K562 (cell line): Measurements from ENCODE around the gene HIVEP3. TPM values are rescaled to one million over a fixed set of nuclear protein-coding genes. Genes with fewer than 3 reads are reported as not detected.

Experiments
- CBFA2T3 ChIP-seq: fragments of 450-650 bp; IDR thresholded peaks from 2 replicates; pipeline ENCODE4 v1.6.1; 2017
- CTCF ChIP-seq, 3 experiments: IDR thresholded peaks in 2 of 3; conservative IDR thresholded peaks in 1 of 3; 2 replicates each; pipeline ENCODE4 v1.5.1; 2011 to 2012; ENCODE audit warnings: low read length in 3 of 3, mild to moderate bottlenecking in 3 of 3, control low read depth in 2 of 3, improper control_type of control experiment in 1 of 3, inconsistent platforms in 1 of 3, low read depth in 1 of 3, mixed read lengths in 1 of 3, moderate library complexity in 1 of 3; ENCODE audit not compliant: insufficient read depth in 2 of 3
- E2F3 ChIP-seq: fragments of 250-450 bp; sonication (Bioruptor Pico); IDR thresholded peaks from 2 replicates; pipeline ENCODE4 v1.4.0; 2020; ENCODE audit warnings: mild to moderate bottlenecking
- E2F8 ChIP-seq: fragments of 450-650 bp; IDR thresholded peaks from 2 replicates; pipeline ENCODE4 v1.7.1; 2018; ENCODE audit warnings: mild to moderate bottlenecking, low read depth; ENCODE audit not compliant: partially characterized antibody
- FOXA3 ChIP-seq, 2 experiments: fragments of 450-650 bp in 1 of 2; sonication (generic) in 1 of 2; formaldehyde crosslinking; IDR thresholded peaks in 1 of 2; conservative IDR thresholded peaks in 1 of 2; 2 replicates each; pipeline versions ENCODE4 v1.4.0 to v1.8.0; 2020 to 2022; ENCODE audit warnings: mild to moderate bottlenecking in 2 of 2, missing genetic modification reagents in 1 of 2
- MBD2 ChIP-seq: sonication (generic); IDR thresholded peaks from 2 replicates; pipeline ENCODE4 v1.6.1; 2016; ENCODE audit warnings: low read depth, borderline replicate concordance
- NCOR1 ChIP-seq: fragments of 450-650 bp; IDR thresholded peaks from 2 replicates; pipeline ENCODE4 v1.6.1; 2016; ENCODE audit warnings: mild to moderate bottlenecking, moderate library complexity
- NFE2 ChIP-seq: IDR thresholded peaks from 2 replicates; pipeline ENCODE4 v1.6.1; 2014; ENCODE audit warnings: antibody characterized with exemption, low read depth
- PHF20 ChIP-seq: fragments of 450-650 bp; IDR thresholded peaks from 2 replicates; pipeline ENCODE4 v1.6.1; 2018; ENCODE audit not compliant: partially characterized antibody
- RBM39 ChIP-seq: fragments of 200-400 bp; formaldehyde crosslinking; optimal IDR thresholded peaks from 2 replicates; pipeline ENCODE3; 2018; ENCODE audit warnings: low read depth, low read length
- SOX6 ChIP-seq: fragments of 450-650 bp; IDR thresholded peaks from 2 replicates; pipeline ENCODE4 v1.6.1; 2014; ENCODE audit warnings: mild to moderate bottlenecking
- TEAD4 ChIP-seq, 2 experiments: sonication (generic) in 1 of 2; formaldehyde crosslinking in 1 of 2; IDR thresholded peaks; 2 replicates each; pipeline versions ENCODE4 v1.6.1 to v1.8.0; 2012 to 2022; ENCODE audit warnings: borderline replicate concordance in 1 of 2, inconsistent platforms in 1 of 2, low read length in 1 of 2, mild to moderate bottlenecking in 1 of 2, missing genetic modification reagents in 1 of 2
- ZBTB12 ChIP-seq: fragments of 250-450 bp; sonication (Bioruptor Pico); IDR thresholded peaks from 2 replicates; pipeline ENCODE4 v1.4.0; 2020
- ZBTB9 ChIP-seq: fragments of 450-650 bp; formaldehyde crosslinking; IDR thresholded peaks from 2 replicates; pipeline ENCODE4 v1.4.0; 2020; ENCODE audit warnings: mild to moderate bottlenecking, moderate library complexity
- ZNF384 ChIP-seq: IDR thresholded peaks from 2 replicates; pipeline ENCODE4 v1.6.1; 2012; ENCODE audit warnings: low read depth, low read length, improper control_type of control experiment
- ZNF639 ChIP-seq, 2 experiments: fragments of 200-800 bp in 1 of 2; sonication (Bioruptor generic) in 1 of 2; sonication (generic) in 1 of 2; formaldehyde crosslinking in 1 of 2; IDR thresholded peaks in 1 of 2; conservative IDR thresholded peaks in 1 of 2; 2 replicates each; pipeline versions ENCODE4 v1.5.0 to v1.6.1; 2016 to 2020; ENCODE audit warnings: missing compliant biosample characterization in 1 of 2, missing genetic modification characterization in 1 of 2, missing genetic modification reagents in 1 of 2
- polyA plus RNA-seq, 8 experiments: library from polyadenylated mRNA; depleted of rRNA in 4 of 8; stranded (reverse) in 5 of 8; unstranded in 3 of 8; fragments of >200 nt; fragmentation: Nextera tagmentation in 2 of 8; fragmentation: Illumina TruSeq in 1 of 8; extraction: Ambion mirVana in 2 of 8; extraction: Trizol in 1 of 8; gene quantifications; 2 replicates each; pipeline versions ENCODE4 v1.2.1 to v1.2.3, GENCODE V29; 2011 to 2014; ENCODE audit warnings: inconsistent platforms in 1 of 8, missing spikeins in 1 of 8
- total RNA-seq, 7 experiments: library from RNA; depleted of rRNA in 6 of 7; stranded (reverse); fragments of >200 nt in 6 of 7; fragmentation: Illumina TruSeq in 2 of 7; extraction: Trizol in 2 of 7; gene quantifications; 2 replicates each; pipeline versions ENCODE4 v1.2.1 to v1.2.3, GENCODE V29; 2011 to 2021; ENCODE audit warnings: low replicate concordance in 1 of 7

Gene HIVEP3
- total and polyA plus RNA-seq, 9 of the 15 experiments (the other 6 are each of a cell fraction or from before 2014, with no cell fraction given), result 0.09 to 0.58 (median 0.34) TPM; not detected in 1

- TF ChIP-seq E2F3 (CRISPR knock-in tag) (peak; percentile 15; the same call in 1 of the 2 replicates), ZBTB12 (CRISPR knock-in tag) (no peak), ZNF384 (no peak), NFE2 (peak; percentile 72), MBD2 (no peak), RBM39 (no peak), SOX6 (peak; percentile 92), ZNF639 (CRISPR knock-in tag; conservative IDR thresholded peaks at IDR 0.05 in 1 of 2, IDR thresholded peaks at IDR 0.05 in 1 of 2) (0 out of 4 replicates have a peak, but pooled peaks of 1 of the 2 experiments have one; percentile 27), PHF20 (peak; percentile 38), NCOR1 (no peak), E2F8 (no peak), ZBTB9 (CRISPR knock-in tag) (0 out of 2 replicates have a peak, but pooled peaks have one; percentile 36), TEAD4 (IDR thresholded peaks at IDR 0.05; ENCODE audit: low read length) (peak; percentile 87), TEAD4 (CRISPR knock-in tag; IDR thresholded peaks at IDR 0.05; ENCODE audit: borderline replicate concordance) (peak; percentile 99), FOXA3 (CRISPR knock-in tag; conservative IDR thresholded peaks at IDR 0.05 in 1 of 2, IDR thresholded peaks at IDR 0.05 in 1 of 2) (peak in 1 of 2 experiments; percentile 71; a peak in 1 of 4 replicates), CBFA2T3 (0 out of 2 replicates have a peak, but pooled peaks have one; percentile 9), CTCF (IDR thresholded peaks at IDR 0.05 in 2 of 3, conservative IDR thresholded peaks at IDR 0.05 in 1 of 3; ENCODE audit: insufficient read depth in 2 of 3, low read depth in 1 of 3, low read length in 3 of 3) (peak in 1 of 3 experiments; percentile 3; a peak in 1 of 6 replicates)
These were observed 422.4 kb downstream of the HIVEP3 start (continued) for GRCh38 chr1:41496080-41497055.
